Measurements from ENCODE around the gene MSTN.

GRCh38 chr2:190103144-190103543 is 40.6 kb upstream of the MSTN start:
- TF ChIP-seq CTCF (IDR thresholded peaks at IDR 0.05; ENCODE audit: poor library complexity) (no peak), EZH2 (IDR thresholded peaks at IDR 0.05; ENCODE audit: borderline replicate concordance) (no peak)

Data from hepatocyte (in vitro differentiated cells).